Tibial artery (tissue), 4 donors: Measurements from ENCODE around the gene ALOX15B.

Experiments used
- DNase-seq, 2 donors: peaks; one replicate each; pipeline ENCODE4 v3.0.0-alpha.2; 2019
- H3K27ac ChIP-seq, 2 donors: fragments of 200-600 bp; sonication (generic) in 1 of 2; 1 replicate in 1 of 2; 2 replicates in 1 of 2; pipeline ENCODE4 v1.5.1; 2018 to 2019; ENCODE audit warnings: mild to moderate bottlenecking in 1 of 2
- H3K27me3 ChIP-seq, 2 donors: fragments of 200-600 bp; sonication (generic) in 1 of 2; one replicate each; pipeline versions ENCODE4 v1.5.1 to v1.6.0; 2016 to 2019
- H3K36me3 ChIP-seq, 3 donors: fragments of 200-600 bp; sonication (generic) in 2 of 3; one replicate each; pipeline ENCODE4 v1.5.1; 2016 to 2019; ENCODE audit warnings: mild to moderate bottlenecking in 2 of 3
- H3K4me1 ChIP-seq, 4 donors: fragments of 200-600 bp; sonication (generic) in 2 of 4; 1 replicate in 3 of 4; 2 replicates in 1 of 4; pipeline ENCODE4 v1.5.1; 2016 to 2019
- H3K4me3 ChIP-seq, 2 donors: fragments of 200-600 bp; sonication (generic) in 1 of 2; 1 replicate in 1 of 2; 2 replicates in 1 of 2; pipeline ENCODE4 v1.5.1; 2018 to 2019; ENCODE audit warnings: mild to moderate bottlenecking in 2 of 2
- H3K9me3 ChIP-seq, 3 donors: fragments of 200-600 bp; sonication (generic) in 1 of 3; one replicate each; pipeline ENCODE4 v1.5.1; 2016 to 2019
- intact Hi-C: fragments of 100-400 bp; cut with DNase I; formaldehyde crosslinking; loops from one replicate; pipeline ENCODE4 v1.15.0; 2023; ENCODE audit warnings: low total_unique reads
- TF ChIP-seq, protein P1 (sequence below), 2 experiments: fragments of 200-600 bp in 1 of 2; fragments of 450-650 bp in 1 of 2; IDR thresholded peaks; one replicate each; pipeline ENCODE4 v1.5.1; 2017 to 2019; ENCODE audit warnings: antibody characterized with exemption in 2 of 2, mild to moderate bottlenecking in 1 of 2, moderate library complexity in 1 of 2

Gene ALOX15B

DNA sequence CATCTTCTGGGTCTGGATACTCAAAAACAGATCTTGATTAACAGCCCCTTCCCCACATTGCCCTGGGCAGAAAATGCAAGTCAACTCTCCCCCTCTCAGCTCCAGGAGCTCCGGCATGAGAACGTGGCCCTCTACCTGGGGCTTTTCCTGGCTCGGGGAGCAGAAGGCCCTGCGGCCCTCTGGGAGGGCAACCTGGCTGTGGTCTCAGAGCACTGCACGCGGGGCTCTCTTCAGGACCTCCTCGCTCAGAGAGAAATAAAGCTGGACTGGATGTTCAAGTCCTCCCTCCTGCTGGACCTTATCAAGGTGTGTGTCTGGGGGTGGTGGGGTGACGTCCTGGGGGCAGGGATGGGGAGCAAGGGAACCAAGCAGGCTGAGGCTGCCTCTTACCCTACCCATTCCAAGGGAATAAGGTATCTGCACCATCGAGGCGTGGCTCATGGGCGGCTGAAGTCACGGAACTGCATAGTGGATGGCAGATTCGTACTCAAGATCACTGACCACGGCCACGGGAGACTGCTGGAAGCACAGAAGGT lies 26.7 kb upstream of the ALOX15B start:
- H3K27ac ChIP-seq, result no peak overlapping the region

DNA sequence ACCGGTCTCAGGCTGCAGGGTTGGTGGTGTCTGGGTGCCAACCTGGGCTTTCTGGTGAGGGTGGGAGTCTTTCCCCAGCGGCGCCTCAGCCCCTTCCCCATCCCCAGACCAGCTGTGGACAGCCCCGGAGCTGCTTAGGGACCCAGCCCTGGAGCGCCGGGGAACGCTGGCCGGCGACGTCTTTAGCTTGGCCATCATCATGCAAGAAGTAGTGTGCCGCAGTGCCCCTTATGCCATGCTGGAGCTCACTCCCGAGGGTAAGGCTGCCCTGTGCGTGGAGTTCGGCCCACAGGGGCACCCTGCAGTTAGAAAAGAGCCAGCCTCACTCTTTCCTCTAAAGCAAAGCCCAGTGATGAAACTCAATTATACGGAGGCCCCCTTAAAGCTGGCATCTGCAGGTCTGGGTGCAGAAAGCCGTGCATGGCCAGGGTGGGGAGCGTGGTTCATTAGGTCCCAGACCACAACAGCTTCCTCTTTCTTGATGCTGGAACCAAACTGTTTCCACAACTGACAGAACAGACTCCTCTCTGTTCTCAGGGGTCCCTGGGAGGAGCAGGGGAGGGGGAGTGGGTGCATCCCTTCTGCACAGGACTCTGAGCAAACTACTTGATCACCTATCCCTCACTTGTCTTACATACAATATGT lies 25.7 kb upstream of the ALOX15B start:
- H3K9me3 ChIP-seq, result no peaks in the 10 kb centered on the region
- H3K27me3 ChIP-seq, result peaks cover 0 to 59% of the 10 kb centered on the region in 2 donors
- peaks cover 0 to 19% (median 12%) of the 10 kb centered on the region in 4 donors for H3K4me1 ChIP-seq
- no peaks in the 10 kb centered on the region for H3K36me3 ChIP-seq
- no peak for DNase-seq
- TF ChIP-seq, protein P1, sequence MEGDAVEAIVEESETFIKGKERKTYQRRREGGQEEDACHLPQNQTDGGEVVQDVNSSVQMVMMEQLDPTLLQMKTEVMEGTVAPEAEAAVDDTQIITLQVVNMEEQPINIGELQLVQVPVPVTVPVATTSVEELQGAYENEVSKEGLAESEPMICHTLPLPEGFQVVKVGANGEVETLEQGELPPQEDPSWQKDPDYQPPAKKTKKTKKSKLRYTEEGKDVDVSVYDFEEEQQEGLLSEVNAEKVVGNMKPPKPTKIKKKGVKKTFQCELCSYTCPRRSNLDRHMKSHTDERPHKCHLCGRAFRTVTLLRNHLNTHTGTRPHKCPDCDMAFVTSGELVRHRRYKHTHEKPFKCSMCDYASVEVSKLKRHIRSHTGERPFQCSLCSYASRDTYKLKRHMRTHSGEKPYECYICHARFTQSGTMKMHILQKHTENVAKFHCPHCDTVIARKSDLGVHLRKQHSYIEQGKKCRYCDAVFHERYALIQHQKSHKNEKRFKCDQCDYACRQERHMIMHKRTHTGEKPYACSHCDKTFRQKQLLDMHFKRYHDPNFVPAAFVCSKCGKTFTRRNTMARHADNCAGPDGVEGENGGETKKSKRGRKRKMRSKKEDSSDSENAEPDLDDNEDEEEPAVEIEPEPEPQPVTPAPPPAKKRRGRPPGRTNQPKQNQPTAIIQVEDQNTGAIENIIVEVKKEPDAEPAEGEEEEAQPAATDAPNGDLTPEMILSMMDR (IDR thresholded peaks at IDR 0.05), result no peak
- no peak overlapping the region for H3K4me3 ChIP-seq
- no peak overlapping the region for H3K27ac ChIP-seq
- intact Hi-C loops, result no loop called here

More for the DNA sequence above, 26.7 kb upstream of the ALOX15B start:
- DNase-seq, result no peak
- Histone ChIP-seq H3K9me3 (no peaks in the 10 kb centered on the region), H3K36me3 (no peaks in the 10 kb centered on the region), H3K27me3 (peaks cover 0 to 60% of the 10 kb centered on the region in 2 donors), H3K4me1 (peaks cover 0 to 15% (median 12%) of the 10 kb centered on the region in 4 donors), H3K4me3 (no peak overlapping the region)
- TF ChIP-seq, protein P1 (IDR thresholded peaks at IDR 0.05), result no peak
- intact Hi-C loops, result no loop called here

DNA sequence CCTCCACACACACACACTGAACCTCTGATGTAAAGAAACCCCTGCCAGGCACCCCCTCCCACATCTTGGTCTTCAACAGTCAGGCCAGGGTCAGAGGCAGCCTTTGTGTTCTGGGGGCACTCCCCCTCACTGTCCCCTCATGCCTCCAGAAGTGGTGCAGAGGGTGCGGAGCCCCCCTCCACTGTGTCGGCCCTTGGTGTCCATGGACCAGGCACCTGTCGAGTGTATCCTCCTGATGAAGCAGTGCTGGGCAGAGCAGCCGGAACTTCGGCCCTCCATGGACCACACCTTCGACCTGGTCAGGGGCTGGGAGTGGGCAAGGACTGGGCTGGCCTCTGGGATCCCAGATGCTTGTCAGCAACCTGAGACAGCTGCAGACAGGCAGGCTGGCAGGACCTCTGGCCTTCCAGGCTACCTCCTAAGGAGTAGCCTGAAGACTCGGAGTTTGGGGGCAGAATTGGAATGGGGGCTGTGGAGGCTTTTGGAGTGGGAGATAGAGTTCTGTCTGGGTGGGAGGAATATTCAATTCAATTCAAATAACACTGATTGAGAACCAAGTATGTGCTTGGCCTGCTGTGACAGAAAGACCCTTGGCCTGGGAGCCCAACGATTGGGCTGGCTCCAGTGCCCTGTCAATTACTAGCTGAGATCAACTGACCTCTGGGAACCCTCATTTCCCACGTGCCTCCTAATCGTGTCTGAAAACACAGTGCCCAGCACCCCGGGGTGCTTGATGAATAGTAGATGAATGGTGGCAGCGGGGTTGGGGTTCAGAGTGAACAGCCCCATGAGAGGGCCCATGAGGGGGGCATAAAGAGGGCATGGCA lies 24.9 kb upstream of the ALOX15B start:
- Histone ChIP-seq H3K27me3 (peaks cover 0 to 58% of the 10 kb centered on the region in 2 donors), H3K9me3 (no peaks in the 10 kb centered on the region), H3K27ac (no peak overlapping the region), H3K4me1 (peaks cover 0 to 19% (median 12%) of the 10 kb centered on the region in 4 donors), H3K4me3 (no peak overlapping the region), H3K36me3 (no peaks in the 10 kb centered on the region)
- intact Hi-C loops, result no loop called here
- TF ChIP-seq, protein P1 (IDR thresholded peaks at IDR 0.05), result no peak
- no peak for DNase-seq

GRCh38 chr17:8014558-8014850 lies 24.4 kb upstream of the ALOX15B start:
- Histone ChIP-seq H3K4me3 (no peak overlapping the region), H3K27ac (no peak overlapping the region), H3K27me3 (peaks cover 0 to 58% of the 10 kb centered on the region in 2 donors), H3K9me3 (no peaks in the 10 kb centered on the region), H3K4me1 (peaks cover 0 to 19% (median 12%) of the 10 kb centered on the region in 4 donors), H3K36me3 (no peaks in the 10 kb centered on the region)
- no peak for DNase-seq
- TF ChIP-seq, protein P1 (IDR thresholded peaks at IDR 0.05), result no peak
- intact Hi-C loops, result no loop called here

DNA sequence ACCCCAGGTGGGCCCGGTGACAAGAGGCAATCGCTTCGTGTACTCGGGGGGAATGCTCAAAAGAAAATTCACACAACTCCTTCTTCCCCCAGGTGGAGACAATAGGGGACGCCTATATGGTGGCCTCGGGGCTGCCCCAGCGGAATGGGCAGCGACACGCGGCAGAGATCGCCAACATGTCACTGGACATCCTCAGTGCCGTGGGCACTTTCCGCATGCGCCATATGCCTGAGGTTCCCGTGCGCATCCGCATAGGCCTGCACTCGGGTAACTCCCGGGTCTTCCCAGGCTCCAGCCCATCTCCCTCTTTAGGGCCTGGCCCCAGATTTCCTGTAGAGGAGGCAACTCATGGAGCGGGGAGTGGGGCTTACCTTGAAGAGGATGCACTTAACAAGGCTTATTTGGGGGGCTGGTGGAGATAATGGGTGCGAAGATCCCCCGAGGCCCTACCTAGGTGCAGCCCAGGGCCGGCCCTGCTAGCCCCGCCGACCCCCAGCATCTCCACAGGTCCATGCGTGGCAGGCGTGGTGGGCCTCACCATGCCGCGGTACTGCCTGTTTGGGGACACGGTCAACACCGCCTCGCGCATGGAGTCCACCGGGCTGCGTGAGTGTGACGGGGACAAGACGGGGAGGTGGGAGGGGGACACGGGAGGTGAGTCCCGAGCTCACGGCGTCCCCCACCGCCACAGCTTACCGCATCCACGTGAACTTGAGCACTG lies 23.5 kb upstream of the ALOX15B start:
- TF ChIP-seq, protein P1 (IDR thresholded peaks at IDR 0.05), result no peak
- no peak for DNase-seq
- no peak overlapping the region for H3K4me3 ChIP-seq
- peaks cover 0 to 19% (median 12%) of the 10 kb centered on the region in 4 donors for H3K4me1 ChIP-seq
- intact Hi-C loops, result no loop called here
- H3K36me3 ChIP-seq, result no peaks in the 10 kb centered on the region
- H3K9me3 ChIP-seq, result no peaks in the 10 kb centered on the region
- no peak overlapping the region for H3K27ac ChIP-seq
- H3K27me3 ChIP-seq, result peaks cover 0 to 58% of the 10 kb centered on the region in 2 donors
